Esophagus (tissue), 2 donors: ENCODE measurements around the gene GMEB2. TPM values are rescaled to one million over a fixed set of nuclear protein-coding genes. Genes with fewer than 3 reads are reported as not detected.
"Not testable (repeated sequence)": the region's sequence is repeated elsewhere in the genome, so short reads cannot be mapped to it uniquely, and the experiment has no call there.

ENCODE experiments used
- H3K27ac ChIP-seq, 2 donors: one replicate each; pipeline ENCODE4 v1.5.1; 2013; ENCODE audit warnings: low read depth in 2 of 2, mild to moderate bottlenecking in 2 of 2, inconsistent platforms in 1 of 2, low read length in 1 of 2, moderate library complexity in 1 of 2
- H3K27me3 ChIP-seq, 2 donors: one replicate each; pipeline ENCODE4 v1.6.1; 2013; ENCODE audit warnings: low read length in 2 of 2, control low read depth in 1 of 2, mild to moderate bottlenecking in 1 of 2; ENCODE audit not compliant: insufficient read depth in 2 of 2, control insufficient read depth in 1 of 2
- H3K36me3 ChIP-seq, 2 donors: one replicate each; pipeline ENCODE4 v1.6.1; 2013; ENCODE audit warnings: low read length in 1 of 2; ENCODE audit not compliant: control insufficient read depth in 2 of 2, insufficient read depth in 2 of 2
- H3K4me1 ChIP-seq, 2 donors: one replicate each; pipeline ENCODE4 v1.6.1; 2013; ENCODE audit warnings: low read length in 1 of 2; ENCODE audit not compliant: control insufficient read depth in 2 of 2, insufficient read depth in 2 of 2
- H3K4me3 ChIP-seq, 2 donors: one replicate each; pipeline ENCODE4 v1.5.1; 2013; ENCODE audit warnings: low read length in 2 of 2, mild to moderate bottlenecking in 2 of 2, low read depth in 1 of 2, moderate library complexity in 1 of 2
- H3K9me3 ChIP-seq, 2 donors: one replicate each; pipeline ENCODE4 v1.6.1; 2013; ENCODE audit warnings: mild to moderate bottlenecking in 2 of 2, low read depth in 1 of 2, low read length in 1 of 2, moderate library complexity in 1 of 2; ENCODE audit not compliant: control insufficient read depth in 2 of 2, insufficient read depth in 1 of 2
- WGBS, 2 donors: extraction: QIAGEN DNeasy Blood & Tissue Kit; methylation state at CpG; one replicate each; pipeline ENCODE4 v1.1.7; 2013; 5-methylcytosine and 5-hydroxymethylcytosine counted together
- polyA plus RNA-seq, 2 donors: library from polyadenylated mRNA; stranded (reverse); fragments of 200-250 nt; gene quantifications; one replicate each; pipeline ENCODE4 v1.2.3, GENCODE V29; 2013
- donor health status: healthy with polysubstance abuse.
- donor health status: Bipolar disorder and iron deficiency.

GMEB2 gene
- polyA plus RNA-seq, 2 donors: 7.6 to 8.8 TPM

GRCh38 chr20:63664143-63664851 lies 37.4 kb upstream of the GMEB2 start:
- H3K9me3 ChIP-seq: no peaks in the 10 kb centered on the region
- H3K27me3 ChIP-seq: no peaks in the 10 kb centered on the region
- peaks cover 0 to 2% of the 10 kb centered on the region in 2 donors for H3K4me1 ChIP-seq
- H3K36me3 ChIP-seq: peaks cover 9 to 55% of the 10 kb centered on the region in 2 donors
- H3K27ac ChIP-seq: no peak overlapping the region
- no peak overlapping the region for H3K4me3 ChIP-seq
- WGBS, 2 donors: 89 to 90% methylated on average over 22 of the region's 22 CpGs

- H3K9me3 ChIP-seq: no peaks in the 10 kb centered on the region
- H3K4me1 ChIP-seq: peaks cover 0 to 8% of the 10 kb centered on the region in 2 donors
- no peak overlapping the region for H3K4me3 ChIP-seq
- H3K36me3 ChIP-seq: peaks cover 6 to 51% of the 10 kb centered on the region in 2 donors
- H3K27ac ChIP-seq: no peak overlapping the region
- 93% methylated on average over 26 of the region's 26 CpGs for WGBS, 2 donors
- no peaks in the 10 kb centered on the region for H3K27me3 ChIP-seq
Observed at GRCh38 chr20:63663332-63664066, 36.6 kb upstream of the GMEB2 start.

GRCh38 chr20:63662813-63663189 lies 35.9 kb upstream of the GMEB2 start:
- no peak overlapping the region for H3K4me3 ChIP-seq
- peaks cover 3 to 44% of the 10 kb centered on the region in 2 donors for H3K36me3 ChIP-seq
- H3K27me3 ChIP-seq: no peaks in the 10 kb centered on the region
- no peaks in the 10 kb centered on the region for H3K9me3 ChIP-seq
- WGBS, 2 donors: 89 to 94% methylated on average over 9 of the region's 9 CpGs
- H3K27ac ChIP-seq: no peak overlapping the region
- H3K4me1 ChIP-seq: peaks cover 0 to 10% of the 10 kb centered on the region in 2 donors

DNA sequence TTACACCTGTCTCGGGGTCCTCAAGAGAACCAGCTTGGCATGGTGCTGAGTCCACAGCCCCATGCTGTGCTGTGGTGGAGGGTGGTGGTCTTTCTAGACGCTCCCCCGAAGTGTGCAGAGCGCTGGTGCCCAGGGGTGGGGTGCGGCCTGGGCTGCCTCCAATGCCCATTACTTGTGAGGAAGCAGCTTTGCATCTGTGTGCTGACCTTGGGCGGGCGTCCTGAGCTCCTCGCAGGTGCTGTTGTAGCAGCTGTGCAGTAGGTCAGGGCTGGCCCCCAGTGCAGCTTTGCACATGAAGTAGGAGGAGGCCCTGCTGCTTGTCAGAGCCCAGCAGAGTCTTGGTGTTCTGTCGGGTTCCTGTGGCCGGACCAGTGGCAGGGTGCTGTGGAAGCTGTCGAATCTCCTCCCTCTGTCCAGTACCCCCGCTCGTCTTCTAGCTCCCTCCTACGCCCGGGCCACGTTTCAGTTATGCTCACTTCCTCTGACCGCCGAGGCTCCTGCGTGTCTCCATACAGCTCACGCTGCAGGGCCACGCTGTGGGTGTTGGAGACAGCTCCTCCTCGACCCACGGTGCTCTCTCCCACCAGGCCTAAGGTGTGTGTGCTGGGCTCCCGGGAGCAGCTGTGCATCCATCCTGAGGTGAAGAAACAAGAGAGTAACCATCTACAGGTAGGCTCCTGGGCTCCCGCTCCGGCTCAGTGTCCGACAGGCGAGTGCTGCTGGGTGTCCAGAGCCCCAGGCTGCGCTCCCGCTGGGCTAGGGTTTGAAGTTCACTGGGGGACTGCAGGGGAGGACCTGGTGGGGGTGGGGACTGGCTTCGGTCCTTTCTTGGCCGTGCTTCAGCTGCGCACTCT lies 35.3 kb upstream of the GMEB2 start:
- peaks cover 3 to 38% of the 10 kb centered on the region in 2 donors for H3K36me3 ChIP-seq
- 95% methylated on average over 33 of the region's 33 CpGs for WGBS, 2 donors
- no peaks in the 10 kb centered on the region for H3K9me3 ChIP-seq
- H3K27me3 ChIP-seq: no peaks in the 10 kb centered on the region
- no peak overlapping the region for H3K27ac ChIP-seq
- H3K4me1 ChIP-seq: peaks cover 0 to 16% of the 10 kb centered on the region in 2 donors
- no peak overlapping the region for H3K4me3 ChIP-seq

- Histone ChIP-seq H3K4me3 (no peak overlapping the region), H3K36me3 (peaks cover 3 to 34% of the 10 kb centered on the region in 2 donors), H3K4me1 (peaks cover 0 to 18% of the 10 kb centered on the region in 2 donors), H3K9me3 (no peaks in the 10 kb centered on the region), H3K27me3 (no peaks in the 10 kb centered on the region), H3K27ac (no peak overlapping the region)
- WGBS, 2 donors: 95 to 96% methylated on average over 22 of the region's 22 CpGs
Observed at GRCh38 chr20:63661108-63661507, 34.2 kb upstream of the GMEB2 start.

- Histone ChIP-seq H3K4me3 (no peak overlapping the region), H3K27ac (no peak overlapping the region), H3K4me1 (peaks cover 0 to 18% of the 10 kb centered on the region in 2 donors), H3K27me3 (no peaks in the 10 kb centered on the region), H3K9me3 (no peaks in the 10 kb centered on the region), H3K36me3 (peaks cover 3 to 33% of the 10 kb centered on the region in 2 donors)
- 84 to 89% methylated on average over 8 of the region's 8 CpGs for WGBS, 2 donors
Observed at GRCh38 chr20:63660622-63661021, 33.7 kb upstream of the GMEB2 start.

GRCh38 chr20:63660174-63660573 lies 33.3 kb upstream of the GMEB2 start:
- Histone ChIP-seq H3K4me1 (peaks cover 0 to 18% of the 10 kb centered on the region in 2 donors), H3K36me3 (peaks cover 3 to 31% of the 10 kb centered on the region in 2 donors)
- not testable (repeated sequence) for H3K9me3 ChIP-seq, H3K27me3 ChIP-seq, H3K27ac ChIP-seq, H3K4me3 ChIP-seq
- 85 to 89% methylated on average over 10 of the region's 10 CpGs for WGBS, 2 donors

DNA sequence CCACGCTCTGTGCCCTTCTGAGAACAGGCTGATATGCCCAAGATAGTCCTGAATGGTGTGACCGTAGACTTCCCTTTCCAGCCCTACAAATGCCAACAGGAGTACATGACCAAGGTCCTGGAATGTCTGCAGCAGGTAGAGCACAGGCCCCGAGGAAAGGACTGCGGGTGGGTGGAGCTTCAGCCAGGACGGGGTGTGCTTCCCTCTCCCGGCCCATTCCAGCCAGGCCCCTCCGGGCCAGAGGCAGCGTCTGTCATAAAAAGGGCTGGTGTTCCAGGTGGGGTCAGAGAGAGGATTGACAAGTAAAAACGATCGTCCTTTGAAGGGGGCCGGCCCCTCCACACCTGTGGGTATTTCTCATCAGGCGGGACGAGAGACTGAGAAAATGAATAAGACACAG lies 32.5 kb upstream of the GMEB2 start:
- H3K27me3 ChIP-seq: no peaks in the 10 kb centered on the region
- 60 to 64% methylated on average over 13 of the region's 13 CpGs for WGBS, 2 donors
- H3K9me3 ChIP-seq: no peaks in the 10 kb centered on the region
- H3K4me1 ChIP-seq: peaks cover 0 to 18% of the 10 kb centered on the region in 2 donors
- peak overlapping the region; percentile 83 to 88 for H3K4me3 ChIP-seq
- H3K36me3 ChIP-seq: peaks cover 3 to 26% of the 10 kb centered on the region in 2 donors
- peak overlapping the region in 1 of 2 donors; percentile 86 for H3K27ac ChIP-seq

- peak overlapping the region; percentile 83 to 86 for H3K27ac ChIP-seq
- WGBS, 2 donors: 1 to 2% methylated on average over 25 of the region's 25 CpGs
- H3K4me1 ChIP-seq: peaks cover under 1 to 18% of the 10 kb centered on the region in 2 donors
- peaks cover 3 to 23% of the 10 kb centered on the region in 2 donors for H3K36me3 ChIP-seq
- no peaks in the 10 kb centered on the region for H3K9me3 ChIP-seq
- H3K4me3 ChIP-seq: peak overlapping the region; percentile 83 to 88
- no peaks in the 10 kb centered on the region for H3K27me3 ChIP-seq
Observed at GRCh38 chr20:63658749-63659187, 31.9 kb upstream of the GMEB2 start.
